HG02798 (cell line): ENCODE measurements around the gene LRRC72.
"Not testable (repeated sequence)": the region's sequence is repeated elsewhere in the genome, so short reads cannot be mapped to it uniquely, and the experiment has no call there.

Experiments
- ATAC-seq: cut with Tn5 transposase; IDR thresholded peaks from one replicate; pipeline ENCODE4 v1.9.1; 2021; ENCODE audit warnings: mild to moderate bottlenecking; ENCODE audit not compliant: unreplicated experiment, poor library complexity

LRRC72 gene

GRCh38 chr7:16526742-16527540 lies at the start of gene LRRC72:
LRRC72 (plus strand) TSS chr7:16526825; CDS start chr7:16526953, 128 bp downstream.
- ATAC-seq, result no peak

GRCh38 chr7:16479161-16479560 lies 47.5 kb upstream of the LRRC72 start:
- no peak for ATAC-seq

GRCh38 chr7:16479591-16479990 lies 47.0 kb upstream of the LRRC72 start:
- ATAC-seq, result no peak

GRCh38 chr7:16484453-16485158 lies 42.0 kb upstream of the LRRC72 start:
- ATAC-seq, result no peak

GRCh38 chr7:16491148-16491547 lies 35.5 kb upstream of the LRRC72 start:
- ATAC-seq, result no peak

GRCh38 chr7:16492513-16493062 lies 34.0 kb upstream of the LRRC72 start:
- no peak for ATAC-seq

- no peak for ATAC-seq
Measured at GRCh38 chr7:16493266-16493665, 33.4 kb upstream of the LRRC72 start.

GRCh38 chr7:16494551-16494950 lies 32.1 kb upstream of the LRRC72 start:
- no peak for ATAC-seq

GRCh38 chr7:16494955-16495719 lies 31.5 kb upstream of the LRRC72 start:
- no peak for ATAC-seq

GRCh38 chr7:16498122-16498521 lies 28.5 kb upstream of the LRRC72 start:
- no peak for ATAC-seq

GRCh38 chr7:16502303-16502702 lies 24.3 kb upstream of the LRRC72 start:
- no peak for ATAC-seq

GRCh38 chr7:16504019-16504418 lies 22.6 kb upstream of the LRRC72 start:
- ATAC-seq, result no peak

GRCh38 chr7:16506422-16506821 lies 20.2 kb upstream of the LRRC72 start:
- ATAC-seq, result not testable (repeated sequence)

- ATAC-seq, result no peak
Measured at GRCh38 chr7:16509829-16510228, 16.8 kb upstream of the LRRC72 start.

GRCh38 chr7:16511314-16511713 lies 15.3 kb upstream of the LRRC72 start:
- ATAC-seq, result no peak

GRCh38 chr7:16512097-16512496 lies 14.5 kb upstream of the LRRC72 start:
- ATAC-seq, result no peak

GRCh38 chr7:16514271-16514670 lies 12.4 kb upstream of the LRRC72 start:
- no peak for ATAC-seq

GRCh38 chr7:16514729-16515128 lies 11.9 kb upstream of the LRRC72 start:
- no peak for ATAC-seq

GRCh38 chr7:16515785-16516685 lies 10.6 kb upstream of the LRRC72 start:
- ATAC-seq, result no peak

GRCh38 chr7:16519985-16520384 lies 6.6 kb upstream of the LRRC72 start:
- not testable (repeated sequence) for ATAC-seq
